Astrocyte (in vitro differentiated cells and primary cell): ENCODE results near the gene AHNAK2. TPM values are rescaled to one million over a fixed set of nuclear protein-coding genes. Genes with fewer than 3 reads are reported as not detected.

Experiments used
- DNase-seq: peaks from one replicate; pipeline ENCODE4 v3.0.0-alpha.2; 2010; ENCODE audit warnings: low read depth
- FAIRE-seq: peaks from 2 replicates; lab custom pipeline; 2011; peaks lifted over from hg19 to GRCh38; lab: Jason Lieb, UNC
- H2AFZ ChIP-seq: 2 replicates; pipeline ENCODE4 v1.6.0; 2012; ENCODE audit warnings: low read depth, low read length, inconsistent platforms
- H3K27ac ChIP-seq: 2 replicates; pipeline ENCODE4 v1.5.1; 2011; ENCODE audit warnings: low read depth, low read length, inconsistent platforms
- H3K27me3 ChIP-seq: 2 replicates; pipeline ENCODE4 v1.6.0; 2011; ENCODE audit warnings: low read length, inconsistent platforms; ENCODE audit not compliant: insufficient read depth
- H3K36me3 ChIP-seq: 2 replicates; pipeline ENCODE4 v1.5.1; 2011; ENCODE audit warnings: low read length, inconsistent platforms; ENCODE audit not compliant: insufficient read depth
- H3K4me1 ChIP-seq: 2 replicates; pipeline ENCODE4 v1.5.1; 2011; ENCODE audit warnings: low read length, inconsistent platforms; ENCODE audit not compliant: insufficient read depth
- H3K4me2 ChIP-seq: 2 replicates; pipeline ENCODE4 v1.6.0; 2012; ENCODE audit warnings: low read length, inconsistent platforms
- H3K4me3 ChIP-seq: 2 replicates; pipeline ENCODE4 v1.5.1; 2011; ENCODE audit warnings: low read depth, mild to moderate bottlenecking, low read length, inconsistent platforms; ENCODE audit not compliant: insufficient read depth
- H3K79me2 ChIP-seq: 2 replicates; pipeline ENCODE4 v1.6.0; 2012; ENCODE audit warnings: mild to moderate bottlenecking, low read length, inconsistent platforms; ENCODE audit not compliant: insufficient read depth
- H3K9ac ChIP-seq: 2 replicates; pipeline ENCODE4 v1.6.0; 2012; ENCODE audit warnings: mild to moderate bottlenecking, low read length, inconsistent platforms
- H3K9me3 ChIP-seq: 2 replicates; pipeline ENCODE4 v1.5.1; 2012; ENCODE audit warnings: low read depth, mild to moderate bottlenecking, low read length, inconsistent platforms; ENCODE audit not compliant: insufficient read depth
- H4K20me1 ChIP-seq: 2 replicates; pipeline ENCODE4 v1.6.0; 2012; ENCODE audit warnings: low read length, inconsistent platforms; ENCODE audit not compliant: insufficient read depth
- H3K27ac Mint-ChIP-seq: one replicate; pipeline ENCODE4 v1.8.0; 2021; ENCODE audit warnings: mild to moderate bottlenecking, mixed read lengths; ENCODE audit not compliant: unreplicated experiment
- H3K27me3 Mint-ChIP-seq: one replicate; pipeline ENCODE4 v1.8.0; 2021; ENCODE audit warnings: low read depth, mixed read lengths; ENCODE audit not compliant: unreplicated experiment
- H3K36me3 Mint-ChIP-seq: one replicate; pipeline ENCODE4 v1.8.0; 2021; ENCODE audit warnings: low read depth, mixed read lengths; ENCODE audit not compliant: unreplicated experiment
- H3K4me1 Mint-ChIP-seq: one replicate; pipeline ENCODE4 v1.8.0; 2021; ENCODE audit warnings: low read depth, mixed read lengths; ENCODE audit not compliant: unreplicated experiment
- H3K4me3 Mint-ChIP-seq: one replicate; pipeline ENCODE4 v1.8.0; 2021; ENCODE audit warnings: mild to moderate bottlenecking, moderate library complexity, mixed read lengths; ENCODE audit not compliant: unreplicated experiment
- H3K9me3 Mint-ChIP-seq: one replicate; pipeline ENCODE4 v1.8.0; 2021; ENCODE audit warnings: mild to moderate bottlenecking, mixed read lengths; ENCODE audit not compliant: unreplicated experiment
- EZH2 ChIP-seq: IDR thresholded peaks from 2 replicates; pipeline ENCODE4 v1.6.1; 2012; ENCODE audit warnings: mild to moderate bottlenecking, low read length, inconsistent platforms; ENCODE audit not compliant: insufficient read depth
- total RNA-seq: library from RNA; stranded (reverse); gene quantifications from 2 replicates; pipeline ENCODE4 v1.2.1, GENCODE V29; 2021
- TF ChIP-seq, protein P1 (sequence below): IDR thresholded peaks from 2 replicates; pipeline ENCODE4 v1.5.1; 2011; ENCODE audit warnings: low read depth, mild to moderate bottlenecking, inconsistent platforms, low read length, moderate library complexity; ENCODE audit not compliant: insufficient read depth

AHNAK2 gene
- total RNA-seq, 1 donor from 2014 or later: 44.7 TPM

DNA sequence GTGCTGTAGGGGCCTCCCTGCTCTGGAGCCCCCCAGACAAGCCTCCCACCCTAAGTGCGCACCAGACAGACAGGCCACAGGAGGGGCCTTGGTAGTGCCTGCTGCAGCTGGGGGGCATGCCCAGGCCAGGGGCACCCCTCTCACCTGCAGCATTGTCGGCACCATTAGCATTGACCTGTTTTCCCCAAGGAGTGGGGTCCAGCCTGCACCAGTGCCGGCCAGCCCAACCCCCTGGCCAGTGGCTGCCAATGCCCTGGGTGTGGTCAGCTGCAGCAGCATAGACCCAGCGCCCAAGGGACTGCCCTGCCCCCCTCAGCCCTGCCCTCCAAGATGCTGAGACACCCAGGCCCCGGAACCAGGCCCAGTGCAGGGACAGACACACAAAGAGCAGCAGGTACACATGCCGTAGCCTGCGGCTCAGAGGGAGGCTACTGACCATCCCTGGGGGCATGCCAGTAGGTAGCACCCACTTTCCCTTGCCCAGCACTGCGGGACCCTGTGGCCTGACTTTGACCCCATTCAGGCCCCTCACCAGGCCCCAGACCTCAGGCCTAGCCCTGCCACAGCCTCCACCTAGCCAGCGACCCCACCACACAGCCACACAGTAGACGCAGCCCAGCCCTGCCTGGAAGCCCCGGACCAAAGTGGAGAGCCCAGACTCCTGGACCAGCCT is 1.0 kb downstream of the AHNAK2 start:
- Mint-ChIP-seq H3K27ac (no peak overlapping the region), H3K4me3 (peak overlapping the region; percentile 88), H3K36me3 (no peaks in the 10 kb centered on the region), H3K27me3 (peaks cover 26% of the 10 kb centered on the region), H3K4me1 (peaks cover 6% of the 10 kb centered on the region), H3K9me3 (no peaks in the 10 kb centered on the region)
- FAIRE-seq (no peak), DNase-seq (no peak)
- Histone ChIP-seq H3K27ac (no peak overlapping the region), H4K20me1 (peaks cover 16% of the 10 kb centered on the region), H3K4me2 (peak overlapping the region; percentile 98), H3K79me2 (peaks cover 14% of the 10 kb centered on the region), H3K36me3 (no peaks in the 10 kb centered on the region), H3K4me1 (peaks cover 54% of the 10 kb centered on the region), H3K9ac (peak overlapping the region; percentile 76), H3K27me3 (no peaks in the 10 kb centered on the region), H2AFZ (peak overlapping the region; percentile 87), H3K4me3 (peak overlapping the region; percentile 60), H3K9me3 (no peaks in the 10 kb centered on the region)
- no peak for TF ChIP-seq EZH2

DNA sequence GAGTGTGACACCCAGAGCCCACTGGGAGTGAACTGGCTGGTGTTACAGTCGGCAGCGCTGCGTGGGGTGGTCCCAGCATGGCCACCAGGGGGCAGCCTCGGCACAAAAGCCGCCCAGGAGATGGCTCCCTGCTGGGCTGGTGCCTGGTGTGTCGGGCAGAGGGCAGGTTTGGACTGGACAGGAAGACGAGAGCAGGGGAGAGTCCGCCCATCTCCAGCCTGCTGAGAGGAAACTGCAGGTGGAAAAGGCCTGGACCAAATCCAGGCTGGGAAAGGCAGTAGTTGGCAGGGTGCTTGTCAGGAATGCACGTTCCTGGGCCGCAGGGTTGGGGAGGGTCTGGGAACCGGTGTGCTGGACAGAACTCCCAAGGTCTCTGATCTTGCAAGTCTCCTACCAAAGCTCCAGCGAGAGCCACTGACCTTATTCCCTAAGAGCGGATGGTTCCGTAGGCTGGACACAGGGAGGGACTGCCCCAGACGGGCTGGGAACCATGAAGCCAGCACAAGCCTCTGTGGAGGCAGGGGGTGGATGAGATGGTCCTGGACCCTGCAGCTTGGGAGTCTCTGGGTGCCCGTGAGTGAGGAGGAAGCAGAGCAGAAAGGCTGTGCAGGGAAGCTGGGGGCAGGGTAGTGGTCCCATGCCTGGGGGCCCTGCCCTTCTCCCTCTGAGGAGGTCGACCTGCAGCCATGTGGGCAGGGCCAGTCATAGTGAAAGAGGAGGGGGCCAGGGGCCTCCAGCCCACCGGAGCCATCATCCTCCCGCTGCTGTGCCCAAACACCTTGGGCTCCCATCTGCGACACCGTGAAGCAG is 1.8 kb downstream of the AHNAK2 start:
- Histone ChIP-seq H2AFZ (no peak overlapping the region), H3K27ac (no peak overlapping the region), H3K4me1 (peaks cover 62% of the 10 kb centered on the region), H3K4me2 (peak overlapping the region; percentile 24), H3K9ac (no peak overlapping the region), H3K27me3 (no peaks in the 10 kb centered on the region), H4K20me1 (peaks cover 16% of the 10 kb centered on the region), H3K9me3 (no peaks in the 10 kb centered on the region), H3K36me3 (no peaks in the 10 kb centered on the region), H3K4me3 (no peak overlapping the region), H3K79me2 (peaks cover 14% of the 10 kb centered on the region)
- peaks cover 26% of the 10 kb centered on the region for H3K27me3 Mint-ChIP-seq
- peak; percentile 25 for DNase-seq
- H3K36me3 Mint-ChIP-seq: no peaks in the 10 kb centered on the region
- H3K27ac Mint-ChIP-seq: no peak overlapping the region
- peak overlapping the region; percentile 62 for H3K4me3 Mint-ChIP-seq
- TF ChIP-seq, protein P1, sequence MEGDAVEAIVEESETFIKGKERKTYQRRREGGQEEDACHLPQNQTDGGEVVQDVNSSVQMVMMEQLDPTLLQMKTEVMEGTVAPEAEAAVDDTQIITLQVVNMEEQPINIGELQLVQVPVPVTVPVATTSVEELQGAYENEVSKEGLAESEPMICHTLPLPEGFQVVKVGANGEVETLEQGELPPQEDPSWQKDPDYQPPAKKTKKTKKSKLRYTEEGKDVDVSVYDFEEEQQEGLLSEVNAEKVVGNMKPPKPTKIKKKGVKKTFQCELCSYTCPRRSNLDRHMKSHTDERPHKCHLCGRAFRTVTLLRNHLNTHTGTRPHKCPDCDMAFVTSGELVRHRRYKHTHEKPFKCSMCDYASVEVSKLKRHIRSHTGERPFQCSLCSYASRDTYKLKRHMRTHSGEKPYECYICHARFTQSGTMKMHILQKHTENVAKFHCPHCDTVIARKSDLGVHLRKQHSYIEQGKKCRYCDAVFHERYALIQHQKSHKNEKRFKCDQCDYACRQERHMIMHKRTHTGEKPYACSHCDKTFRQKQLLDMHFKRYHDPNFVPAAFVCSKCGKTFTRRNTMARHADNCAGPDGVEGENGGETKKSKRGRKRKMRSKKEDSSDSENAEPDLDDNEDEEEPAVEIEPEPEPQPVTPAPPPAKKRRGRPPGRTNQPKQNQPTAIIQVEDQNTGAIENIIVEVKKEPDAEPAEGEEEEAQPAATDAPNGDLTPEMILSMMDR: peak; percentile 68
- no peak for TF ChIP-seq EZH2
- no peaks in the 10 kb centered on the region for H3K9me3 Mint-ChIP-seq
- H3K4me1 Mint-ChIP-seq: peaks cover 8% of the 10 kb centered on the region
- FAIRE-seq: no peak

DNA sequence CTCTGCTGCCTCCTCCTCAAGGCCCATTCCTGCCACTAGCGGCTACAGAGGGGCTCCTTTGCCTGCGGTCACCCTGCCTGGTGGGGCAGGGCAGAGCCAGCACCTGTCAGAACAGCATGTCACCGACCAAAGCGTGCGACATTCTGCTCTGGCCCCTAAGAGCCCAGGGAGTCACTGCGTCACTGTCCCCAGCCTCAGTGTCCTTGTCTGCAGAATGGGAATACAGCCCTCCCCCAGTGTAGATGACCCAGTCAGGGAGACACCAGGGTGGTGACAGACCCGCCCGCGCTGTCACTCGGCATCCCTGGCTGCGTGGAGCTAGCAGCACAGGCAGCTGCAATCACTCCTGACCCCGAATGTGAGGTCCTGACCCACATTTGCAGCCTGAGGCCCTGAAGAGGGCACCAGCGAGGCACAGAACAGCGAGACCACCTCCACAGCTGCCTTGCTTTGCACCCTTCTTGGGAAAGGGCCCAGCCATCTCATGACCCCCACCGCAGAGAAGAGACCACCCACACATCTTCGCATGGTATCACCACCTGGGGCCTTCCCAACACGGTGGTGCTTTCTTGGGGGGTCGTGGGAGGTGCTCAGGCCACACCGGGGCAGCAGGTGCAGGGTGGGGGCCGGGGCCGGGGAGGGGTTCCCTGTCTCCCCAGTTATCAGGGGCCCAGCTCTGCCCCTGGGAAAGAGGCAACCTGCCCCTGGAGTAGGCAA is 2.5 kb downstream of the AHNAK2 start:
- Histone ChIP-seq H3K27ac (no peak overlapping the region), H3K79me2 (peaks cover 14% of the 10 kb centered on the region), H4K20me1 (peaks cover 16% of the 10 kb centered on the region), H3K36me3 (no peaks in the 10 kb centered on the region), H3K9ac (no peak overlapping the region), H3K4me3 (no peak overlapping the region), H3K4me1 (peaks cover 67% of the 10 kb centered on the region), H3K4me2 (no peak overlapping the region), H3K9me3 (no peaks in the 10 kb centered on the region), H3K27me3 (no peaks in the 10 kb centered on the region), H2AFZ (no peak overlapping the region)
- Mint-ChIP-seq H3K4me3 (no peak overlapping the region), H3K27ac (no peak overlapping the region), H3K9me3 (no peaks in the 10 kb centered on the region), H3K36me3 (no peaks in the 10 kb centered on the region), H3K27me3 (peaks cover 18% of the 10 kb centered on the region), H3K4me1 (peaks cover 8% of the 10 kb centered on the region)
- no peak for FAIRE-seq
- DNase-seq: no peak
- TF ChIP-seq, protein P1: no peak
- no peak for TF ChIP-seq EZH2
